Measurements from ENCODE around the gene GABRB2.
"Not testable (repeated sequence)": the region's sequence is repeated elsewhere in the genome, so short reads cannot be mapped to it uniquely, and the experiment has no call there.

Gene GABRB2

DNA sequence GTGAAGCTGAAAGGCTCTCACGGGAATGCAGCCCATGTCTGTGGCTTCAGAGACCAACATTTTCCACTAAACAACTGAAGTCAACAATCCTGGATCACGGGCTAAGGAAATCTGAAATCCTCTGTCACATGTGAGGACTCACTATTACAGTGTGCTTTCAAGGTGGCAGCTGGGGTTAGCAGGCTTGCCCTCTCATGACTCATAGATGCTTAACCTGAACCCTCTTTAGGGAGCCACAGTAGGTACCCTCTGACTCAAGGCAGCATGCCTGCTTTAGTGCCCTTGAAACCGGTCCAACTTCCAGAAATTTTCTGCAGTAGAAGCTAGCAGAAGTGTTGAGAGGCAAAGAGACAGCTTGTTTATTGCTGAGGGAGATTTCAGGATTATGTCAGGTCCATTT, 232.5 kb downstream of the GABRB2 start:
- no peaks in the 10 kb centered on the region for H3K9me3 Mint-ChIP-seq
- H3K36me3 Mint-ChIP-seq (ENCODE audit: low read depth): no peaks in the 10 kb centered on the region
- no peak overlapping the region for H3K27ac Mint-ChIP-seq
- H3K4me3 Mint-ChIP-seq: no peak overlapping the region
- H3K27me3 Mint-ChIP-seq (ENCODE audit: low read depth): no peaks in the 10 kb centered on the region
- H3K4me1 Mint-ChIP-seq (ENCODE audit: low read depth): no peaks in the 10 kb centered on the region

DNA sequence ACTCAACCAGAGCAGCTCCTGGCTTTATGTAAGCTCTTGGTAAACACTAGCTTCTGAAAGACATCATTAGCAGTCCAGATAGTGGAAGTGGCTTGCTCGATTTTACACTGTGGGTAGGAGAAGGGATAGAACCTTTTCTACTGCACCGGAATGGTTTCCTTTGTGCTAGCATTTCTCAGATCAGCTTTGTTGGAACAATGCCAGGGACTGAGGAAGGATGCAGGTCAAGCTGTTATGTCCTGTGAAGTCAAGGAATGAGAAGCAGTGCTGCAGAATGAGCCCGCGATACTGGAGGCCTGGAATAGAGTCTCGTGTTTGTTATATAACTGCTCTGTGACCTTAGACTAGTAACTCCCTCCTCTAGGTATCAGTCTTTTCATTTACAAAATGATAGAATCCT, 233.6 kb downstream of the GABRB2 start:
- no peaks in the 10 kb centered on the region for H3K27me3 Mint-ChIP-seq (ENCODE audit: low read depth)
- H3K36me3 Mint-ChIP-seq (ENCODE audit: low read depth): no peaks in the 10 kb centered on the region
- no peak overlapping the region for H3K4me3 Mint-ChIP-seq
- H3K4me1 Mint-ChIP-seq (ENCODE audit: low read depth): no peaks in the 10 kb centered on the region
- H3K9me3 Mint-ChIP-seq: no peaks in the 10 kb centered on the region
- no peak overlapping the region for H3K27ac Mint-ChIP-seq

DNA sequence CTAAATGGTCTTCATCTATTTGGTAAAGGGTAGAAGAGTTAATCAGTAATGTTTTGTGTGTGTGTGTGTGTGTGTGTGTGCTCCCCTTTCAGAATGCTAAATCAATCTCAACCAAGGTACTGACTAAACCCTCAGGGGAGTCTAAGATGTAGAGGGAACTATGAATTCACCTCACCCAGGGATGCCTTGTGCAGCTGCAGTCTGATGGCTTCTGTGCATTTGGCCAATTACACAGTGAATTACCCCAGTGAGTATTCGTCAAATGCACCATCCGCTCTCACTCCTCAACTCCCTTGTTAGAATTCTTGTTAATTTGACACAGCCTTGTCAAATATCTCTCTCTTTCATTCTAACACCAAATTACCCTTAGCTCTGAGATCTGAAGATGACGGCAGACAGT, 234.6 kb downstream of the GABRB2 start:
- Mint-ChIP-seq H3K4me3 (no peak overlapping the region), H3K27me3 (ENCODE audit: low read depth) (no peaks in the 10 kb centered on the region), H3K9me3 (no peaks in the 10 kb centered on the region), H3K4me1 (ENCODE audit: low read depth) (no peaks in the 10 kb centered on the region), H3K27ac (no peak overlapping the region), H3K36me3 (ENCODE audit: low read depth) (no peaks in the 10 kb centered on the region)

DNA sequence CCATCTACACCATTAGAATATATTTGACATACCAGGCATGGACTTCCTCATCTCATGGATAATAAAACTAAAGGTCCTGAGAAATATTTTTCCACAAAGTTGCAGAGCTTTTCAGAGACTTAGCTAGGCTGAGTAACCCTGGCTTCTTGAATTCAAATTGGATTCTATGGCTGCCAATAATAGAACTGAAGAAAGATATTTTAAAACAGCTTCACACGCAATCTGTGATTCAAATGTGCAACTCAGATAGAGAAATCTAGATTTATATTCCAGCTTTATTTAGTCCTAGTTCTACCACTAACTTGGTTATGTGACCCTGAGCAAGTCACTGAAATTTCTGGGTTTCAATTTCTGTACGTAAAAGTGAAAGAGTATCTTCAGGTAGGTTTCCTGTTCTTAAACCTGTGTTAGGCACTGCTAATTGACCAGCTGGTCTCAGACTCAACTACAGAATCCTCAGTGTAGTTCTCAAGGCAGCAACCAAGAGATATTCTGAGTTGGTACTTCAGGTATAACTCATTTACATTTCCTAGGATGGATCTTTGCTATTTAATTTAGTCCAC, 235.3 kb downstream of the GABRB2 start:
- Mint-ChIP-seq H3K36me3 (ENCODE audit: low read depth) (no peaks in the 10 kb centered on the region), H3K4me1 (ENCODE audit: low read depth) (no peaks in the 10 kb centered on the region), H3K27me3 (ENCODE audit: low read depth) (no peaks in the 10 kb centered on the region)

DNA sequence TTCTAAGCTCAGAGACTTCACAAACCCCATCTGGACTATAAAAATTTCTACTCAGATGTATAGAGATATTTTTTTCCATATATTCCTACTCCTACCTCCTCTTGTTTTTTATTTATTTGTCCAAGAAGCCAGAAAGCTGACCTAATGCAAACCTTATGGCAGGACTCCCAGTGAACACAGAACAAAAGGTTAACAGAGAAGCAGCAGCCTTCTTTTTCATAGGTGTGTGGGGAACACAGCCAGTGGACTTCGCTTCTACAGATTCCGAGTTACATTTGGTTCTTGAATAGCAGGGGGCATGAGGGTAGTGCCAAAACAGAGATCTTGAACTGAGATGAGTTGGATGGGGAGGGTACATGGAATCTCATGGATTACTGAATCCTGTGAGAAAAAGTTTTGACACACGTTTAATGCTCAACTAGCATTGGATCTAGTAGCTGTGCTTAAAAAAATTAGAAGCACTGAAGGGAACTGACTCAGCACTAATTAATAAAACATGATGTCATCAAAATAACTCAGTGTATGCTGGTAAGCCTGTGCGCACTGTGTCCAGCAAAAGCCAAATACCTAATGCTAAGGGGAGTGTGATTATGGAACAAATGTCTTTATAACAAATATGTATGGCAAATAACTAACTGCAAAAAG, 240.1 kb downstream of the GABRB2 start:
- H3K4me3 Mint-ChIP-seq: no peak overlapping the region
- H3K27ac Mint-ChIP-seq: no peak overlapping the region
- no peaks in the 10 kb centered on the region for H3K4me1 Mint-ChIP-seq (ENCODE audit: low read depth)
- H3K9me3 Mint-ChIP-seq: no peaks in the 10 kb centered on the region
- H3K36me3 Mint-ChIP-seq (ENCODE audit: low read depth): no peaks in the 10 kb centered on the region
- no peaks in the 10 kb centered on the region for H3K27me3 Mint-ChIP-seq (ENCODE audit: low read depth)

More for the DNA sequence above, 235.3 kb downstream of the GABRB2 start:
- Mint-ChIP-seq H3K9me3 (no peaks in the 10 kb centered on the region), H3K27ac (no peak overlapping the region), H3K4me3 (no peak overlapping the region)

DNA sequence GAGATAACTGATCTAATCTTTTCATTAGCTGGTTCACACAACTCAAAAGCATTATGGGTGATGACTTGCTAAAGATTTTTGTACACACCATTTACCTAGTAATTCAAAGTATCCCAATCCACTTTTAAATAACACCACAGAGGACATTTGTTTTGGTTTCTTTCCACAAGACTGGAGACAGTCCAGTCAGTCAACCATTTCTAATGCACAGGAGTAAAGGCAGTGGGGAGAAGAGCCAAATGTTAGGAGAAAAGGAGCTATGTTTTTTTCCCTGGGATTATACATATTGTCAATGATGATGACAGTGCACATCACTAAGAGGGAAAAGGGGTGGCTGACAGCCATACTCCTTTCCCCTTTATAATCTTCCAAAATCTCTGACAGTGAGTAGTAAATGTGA, 240.9 kb downstream of the GABRB2 start:
- no peaks in the 10 kb centered on the region for H3K36me3 Mint-ChIP-seq (ENCODE audit: low read depth)
- no peak overlapping the region for H3K27ac Mint-ChIP-seq
- no peaks in the 10 kb centered on the region for H3K9me3 Mint-ChIP-seq
- no peaks in the 10 kb centered on the region for H3K4me1 Mint-ChIP-seq (ENCODE audit: low read depth)
- no peak overlapping the region for H3K4me3 Mint-ChIP-seq
- no peaks in the 10 kb centered on the region for H3K27me3 Mint-ChIP-seq (ENCODE audit: low read depth)

DNA sequence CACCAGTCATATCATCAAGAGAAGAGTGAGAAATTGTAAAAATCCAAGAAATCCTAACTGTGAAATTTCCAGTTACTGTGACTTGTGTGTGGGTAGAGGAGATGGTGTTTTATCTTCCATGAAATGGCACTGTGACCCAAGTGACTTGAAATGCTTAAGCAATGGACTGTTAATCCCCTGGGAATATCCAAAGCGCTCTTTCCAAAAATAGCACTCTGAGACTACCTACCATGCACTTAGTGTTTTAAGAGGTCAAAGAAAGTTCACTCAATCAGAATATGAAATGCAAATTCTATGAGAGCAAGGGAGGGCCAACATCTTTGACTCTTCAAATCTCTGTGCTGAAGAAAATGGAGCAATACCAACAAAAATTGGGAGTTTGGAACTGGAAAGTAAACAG, 244.0 kb downstream of the GABRB2 start:
- no peaks in the 10 kb centered on the region for H3K27me3 Mint-ChIP-seq (ENCODE audit: low read depth)
- H3K4me3 Mint-ChIP-seq: no peak overlapping the region
- no peaks in the 10 kb centered on the region for H3K36me3 Mint-ChIP-seq (ENCODE audit: low read depth)
- no peaks in the 10 kb centered on the region for H3K4me1 Mint-ChIP-seq (ENCODE audit: low read depth)
- H3K27ac Mint-ChIP-seq: no peak overlapping the region
- peaks cover 7% of the 10 kb centered on the region for H3K9me3 Mint-ChIP-seq

DNA sequence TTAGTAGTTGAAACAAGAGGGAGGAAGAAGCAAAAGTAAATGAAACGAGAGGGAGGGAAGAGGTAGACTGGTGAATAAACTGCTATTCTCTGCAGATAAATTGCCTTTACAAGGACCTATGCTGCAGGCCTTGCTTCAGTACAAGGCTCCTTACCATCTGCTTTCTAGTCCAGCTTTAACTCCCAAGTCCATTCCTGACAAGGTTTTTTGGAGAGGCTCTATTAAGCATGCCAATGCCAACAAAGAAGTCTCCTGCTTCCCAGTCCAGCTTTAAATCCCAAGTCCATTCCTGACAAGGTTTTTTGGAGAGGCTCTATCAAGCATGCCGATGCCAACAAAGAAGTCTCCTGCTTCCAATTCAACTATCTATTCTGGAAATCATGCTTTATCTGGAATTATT, 244.9 kb downstream of the GABRB2 start:
- Mint-ChIP-seq H3K4me3 (no peak overlapping the region), H3K36me3 (ENCODE audit: low read depth) (no peaks in the 10 kb centered on the region)

DNA sequence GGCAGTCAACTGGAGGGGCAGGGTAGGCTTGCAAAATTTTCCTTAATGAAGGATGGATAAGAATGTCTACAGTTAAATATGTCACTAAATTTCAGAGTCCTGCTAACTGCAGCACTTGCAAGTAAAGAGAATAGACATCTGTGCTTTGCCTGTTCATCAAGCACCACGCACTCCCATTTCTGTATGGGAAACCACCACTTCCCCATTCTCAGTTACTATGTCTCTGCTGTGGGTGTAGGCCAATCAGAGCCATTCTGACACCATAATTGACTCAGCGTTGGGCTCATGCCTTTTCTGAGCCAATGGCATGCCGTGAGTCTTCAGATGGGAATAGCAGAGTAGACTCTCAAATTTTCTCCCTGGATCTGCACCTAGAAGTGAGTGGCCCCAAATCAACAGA, 247.5 kb downstream of the GABRB2 start:
- Mint-ChIP-seq H3K36me3 (ENCODE audit: low read depth) (no peaks in the 10 kb centered on the region), H3K9me3 (peaks cover 9% of the 10 kb centered on the region), H3K4me3 (no peak overlapping the region), H3K27ac (no peak overlapping the region), H3K4me1 (ENCODE audit: low read depth) (no peaks in the 10 kb centered on the region), H3K27me3 (ENCODE audit: low read depth) (no peaks in the 10 kb centered on the region)

More for the DNA sequence above, 244.9 kb downstream of the GABRB2 start:
- Mint-ChIP-seq H3K4me1 (ENCODE audit: low read depth) (no peaks in the 10 kb centered on the region), H3K27me3 (ENCODE audit: low read depth) (no peaks in the 10 kb centered on the region), H3K27ac (no peak overlapping the region), H3K9me3 (peaks cover 9% of the 10 kb centered on the region)

DNA sequence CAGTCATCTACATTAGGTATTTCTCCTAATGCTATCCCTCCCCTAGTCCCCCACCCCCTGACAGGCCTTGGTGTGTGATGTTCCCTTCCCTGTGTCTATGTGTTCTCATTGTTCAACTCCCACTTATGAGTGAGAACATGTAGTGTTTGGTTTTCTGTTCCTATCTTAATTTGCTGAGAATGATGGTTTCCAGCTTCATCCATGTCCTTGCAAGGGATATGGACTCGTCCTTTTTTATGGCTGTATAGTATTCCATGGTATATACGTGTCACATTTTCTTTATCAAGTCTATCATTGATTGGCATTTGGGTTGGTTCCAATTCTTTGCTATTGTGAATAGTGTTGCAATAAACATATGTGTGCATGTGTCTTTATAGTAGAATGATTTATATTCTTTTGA, 249.1 kb downstream of the GABRB2 start:
- not testable (repeated sequence) for H3K9me3 Mint-ChIP-seq; H3K4me3 Mint-ChIP-seq; H3K27me3 Mint-ChIP-seq (ENCODE audit: low read depth); H3K4me1 Mint-ChIP-seq (ENCODE audit: low read depth); H3K36me3 Mint-ChIP-seq (ENCODE audit: low read depth); H3K27ac Mint-ChIP-seq

DNA sequence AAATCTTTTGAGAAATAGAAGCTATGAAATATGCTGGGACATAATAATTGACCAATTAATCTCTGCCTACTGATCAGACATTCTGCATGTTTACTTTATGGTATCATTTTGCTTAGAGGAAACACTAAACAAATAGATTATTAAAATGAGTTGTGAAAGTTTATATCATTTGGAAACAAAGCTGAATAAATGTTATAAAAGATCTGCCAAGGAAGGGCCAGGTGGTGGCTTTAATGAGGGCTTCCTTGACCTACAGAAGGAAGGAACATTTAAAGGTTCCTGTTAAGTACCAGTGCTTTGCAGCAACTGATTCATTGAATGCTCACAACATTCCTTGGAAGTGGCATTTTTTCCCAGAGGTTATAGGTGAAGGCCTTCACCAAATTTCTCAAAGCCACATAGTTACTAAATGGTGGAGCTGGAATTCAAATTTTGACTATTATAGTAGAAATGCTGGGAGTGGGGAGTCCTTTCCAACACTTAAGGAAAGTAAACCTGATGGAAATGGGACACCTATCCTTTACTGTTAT, 250.7 kb downstream of the GABRB2 start:
- H3K36me3 Mint-ChIP-seq (ENCODE audit: low read depth): no peaks in the 10 kb centered on the region
- H3K4me3 Mint-ChIP-seq: no peak overlapping the region
- no peaks in the 10 kb centered on the region for H3K27me3 Mint-ChIP-seq (ENCODE audit: low read depth)
- H3K4me1 Mint-ChIP-seq (ENCODE audit: low read depth): no peaks in the 10 kb centered on the region
- no peak overlapping the region for H3K27ac Mint-ChIP-seq
- peaks cover 9% of the 10 kb centered on the region for H3K9me3 Mint-ChIP-seq

DNA sequence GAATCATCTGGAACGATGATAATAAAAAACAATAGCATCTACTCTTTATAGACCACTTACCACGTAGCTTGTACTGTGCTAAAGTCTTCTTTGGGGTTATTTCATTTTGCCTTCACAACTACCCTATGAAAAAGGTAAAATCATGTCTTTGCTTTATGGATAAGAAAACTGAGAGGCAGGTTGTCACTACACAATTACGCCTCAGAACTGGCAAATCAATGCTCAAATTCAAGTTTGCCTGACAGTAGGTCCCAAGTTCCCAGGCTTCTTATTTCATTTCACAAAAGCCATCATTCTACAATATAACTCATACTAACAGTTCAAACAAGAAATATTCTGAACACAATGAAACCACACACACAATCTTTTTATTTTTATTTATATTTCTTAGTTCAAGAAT, 258.5 kb downstream of the GABRB2 start:
- no peaks in the 10 kb centered on the region for H3K36me3 Mint-ChIP-seq (ENCODE audit: low read depth)
- H3K27me3 Mint-ChIP-seq (ENCODE audit: low read depth): no peaks in the 10 kb centered on the region
- no peak overlapping the region for H3K4me3 Mint-ChIP-seq

DNA sequence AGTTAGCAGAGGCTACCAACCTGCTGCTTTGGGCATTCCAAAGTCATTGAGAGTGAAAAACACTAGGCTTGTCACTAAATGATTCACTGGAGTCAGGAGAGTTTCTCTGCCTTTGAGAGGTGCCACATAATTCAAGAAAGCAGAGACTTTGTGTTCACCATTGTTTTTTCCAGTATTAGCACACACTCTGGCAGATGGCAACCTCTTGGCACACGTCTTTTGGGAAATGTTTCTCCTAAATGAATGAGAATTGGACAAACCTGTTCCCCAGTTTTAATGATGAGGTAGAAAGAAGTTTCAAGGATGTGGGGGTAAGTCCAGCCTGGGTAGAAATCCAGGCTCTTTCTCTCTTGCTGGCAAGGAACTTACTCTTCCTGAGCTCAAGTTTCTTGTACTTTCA, 259.1 kb downstream of the GABRB2 start:
- H3K36me3 Mint-ChIP-seq (ENCODE audit: low read depth): no peaks in the 10 kb centered on the region
- no peaks in the 10 kb centered on the region for H3K4me1 Mint-ChIP-seq (ENCODE audit: low read depth)
- H3K27me3 Mint-ChIP-seq (ENCODE audit: low read depth): no peaks in the 10 kb centered on the region
- H3K9me3 Mint-ChIP-seq: no peaks in the 10 kb centered on the region
- H3K27ac Mint-ChIP-seq: no peak overlapping the region
- no peak overlapping the region for H3K4me3 Mint-ChIP-seq

More for the DNA sequence above, 258.5 kb downstream of the GABRB2 start:
- Mint-ChIP-seq H3K4me1 (ENCODE audit: low read depth) (no peaks in the 10 kb centered on the region), H3K9me3 (no peaks in the 10 kb centered on the region), H3K27ac (no peak overlapping the region)

DNA sequence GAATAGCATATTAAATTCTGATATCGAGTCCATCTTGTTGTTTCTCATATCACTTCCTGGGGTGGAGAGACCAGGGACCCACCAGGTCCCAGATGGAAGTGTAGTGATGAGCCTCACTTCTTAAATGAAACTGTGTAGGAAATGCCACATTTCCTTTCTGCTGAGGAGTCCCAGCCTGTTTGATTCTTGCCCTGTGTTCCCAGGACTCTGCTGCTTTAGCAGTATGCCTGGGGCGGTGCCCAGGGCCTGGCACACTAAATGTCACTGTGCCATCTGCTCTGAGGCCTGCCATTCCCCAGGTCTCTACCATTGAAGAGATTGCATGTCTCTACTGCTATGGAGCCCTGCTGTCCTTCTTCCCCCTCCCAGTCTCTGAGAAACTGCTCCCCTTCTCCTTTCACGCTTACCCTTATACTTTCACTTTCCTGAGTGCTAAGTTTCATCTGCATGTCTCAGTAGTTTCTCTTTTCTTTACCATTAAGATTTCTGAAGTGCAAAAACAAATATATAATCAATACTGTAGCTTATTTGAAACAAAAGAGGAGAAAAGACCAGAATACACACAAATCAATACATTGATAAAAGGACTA, 260.4 kb downstream of the GABRB2 start:
- Mint-ChIP-seq H3K27me3 (ENCODE audit: low read depth) (no peaks in the 10 kb centered on the region), H3K4me3 (no peak overlapping the region), H3K9me3 (no peaks in the 10 kb centered on the region), H3K27ac (no peak overlapping the region), H3K36me3 (ENCODE audit: low read depth) (no peaks in the 10 kb centered on the region), H3K4me1 (ENCODE audit: low read depth) (no peaks in the 10 kb centered on the region)

DNA sequence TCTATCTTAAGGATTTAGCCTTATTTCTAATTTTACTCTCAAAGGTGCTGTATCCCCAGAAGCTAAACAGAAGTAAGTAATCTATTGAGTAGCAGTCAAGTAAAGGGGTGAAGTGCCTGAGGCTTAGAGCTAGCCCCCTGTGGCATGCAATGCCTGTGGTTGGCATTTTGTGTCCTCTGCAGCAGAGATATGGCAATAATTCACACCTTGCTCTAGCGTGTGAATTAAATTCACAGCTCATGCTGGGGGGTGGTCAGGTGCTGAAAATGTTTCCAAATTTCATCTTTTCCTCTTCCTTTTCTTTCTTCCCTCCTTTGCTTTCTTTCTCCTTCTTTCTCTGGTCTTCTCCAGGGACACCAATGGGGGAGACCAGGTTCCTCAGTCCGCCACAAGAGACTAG, 262.1 kb downstream of the GABRB2 start:
- Mint-ChIP-seq H3K27me3 (ENCODE audit: low read depth) (no peaks in the 10 kb centered on the region), H3K36me3 (ENCODE audit: low read depth) (no peaks in the 10 kb centered on the region), H3K9me3 (no peaks in the 10 kb centered on the region), H3K27ac (no peak overlapping the region), H3K4me1 (ENCODE audit: low read depth) (no peaks in the 10 kb centered on the region), H3K4me3 (no peak overlapping the region)
